ENCODE data around the gene DDO.

- TF ChIP-seq EZH2 (IDR thresholded peaks at IDR 0.05; ENCODE audit: borderline replicate concordance, insufficient read depth, low read length, poor library complexity, severe bottlenecking) (no peak), RAD21 (conservative IDR thresholded peaks at IDR 0.05) (no peak), EP300 (conservative IDR thresholded peaks at IDR 0.05; ENCODE audit: poor library complexity, severe bottlenecking) (no peak), POLR2AphosphoS5 (IDR thresholded peaks at IDR 0.05) (no peak), REST (IDR thresholded peaks at IDR 0.05; ENCODE audit: borderline replicate concordance) (no peak), SMC3 (conservative IDR thresholded peaks at IDR 0.05; ENCODE audit: poor library complexity) (no peak)
- TF ChIP-seq, protein P1, sequence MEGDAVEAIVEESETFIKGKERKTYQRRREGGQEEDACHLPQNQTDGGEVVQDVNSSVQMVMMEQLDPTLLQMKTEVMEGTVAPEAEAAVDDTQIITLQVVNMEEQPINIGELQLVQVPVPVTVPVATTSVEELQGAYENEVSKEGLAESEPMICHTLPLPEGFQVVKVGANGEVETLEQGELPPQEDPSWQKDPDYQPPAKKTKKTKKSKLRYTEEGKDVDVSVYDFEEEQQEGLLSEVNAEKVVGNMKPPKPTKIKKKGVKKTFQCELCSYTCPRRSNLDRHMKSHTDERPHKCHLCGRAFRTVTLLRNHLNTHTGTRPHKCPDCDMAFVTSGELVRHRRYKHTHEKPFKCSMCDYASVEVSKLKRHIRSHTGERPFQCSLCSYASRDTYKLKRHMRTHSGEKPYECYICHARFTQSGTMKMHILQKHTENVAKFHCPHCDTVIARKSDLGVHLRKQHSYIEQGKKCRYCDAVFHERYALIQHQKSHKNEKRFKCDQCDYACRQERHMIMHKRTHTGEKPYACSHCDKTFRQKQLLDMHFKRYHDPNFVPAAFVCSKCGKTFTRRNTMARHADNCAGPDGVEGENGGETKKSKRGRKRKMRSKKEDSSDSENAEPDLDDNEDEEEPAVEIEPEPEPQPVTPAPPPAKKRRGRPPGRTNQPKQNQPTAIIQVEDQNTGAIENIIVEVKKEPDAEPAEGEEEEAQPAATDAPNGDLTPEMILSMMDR (IDR thresholded peaks at IDR 0.05; ENCODE audit: poor library complexity, severe bottlenecking) = no peak
Observed at GRCh38 chr6:110412360-110412759, 3.0 kb downstream of the DDO start.

Data from neural cell (in vitro differentiated cells).